Measurements from ENCODE around the gene PAK5.
A peak's percentile ranks its signal among the peaks of the same experiment; 100 is the strongest.
"Not testable (repeated sequence)": the region's sequence is repeated elsewhere in the genome, so short reads cannot be mapped to it uniquely, and the experiment has no call there.

Gene PAK5

DNA sequence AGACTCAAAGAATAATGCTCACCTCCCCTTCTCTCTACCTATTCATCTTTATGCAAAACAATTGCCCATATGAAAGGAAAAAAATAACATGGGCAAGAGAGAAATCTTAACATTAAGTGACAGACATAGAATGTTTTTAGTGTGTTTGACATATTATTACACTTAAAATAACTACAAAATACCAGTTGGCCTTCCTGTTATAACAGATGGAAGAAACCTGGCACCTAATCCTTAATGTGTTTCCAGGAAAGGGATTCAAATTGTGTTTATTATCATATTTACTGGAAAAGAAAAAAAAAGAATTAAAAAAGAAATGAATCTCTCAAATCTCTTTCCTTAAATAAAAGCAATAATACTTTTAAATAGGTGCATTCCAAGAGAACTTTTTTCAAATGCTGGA is 165.9 kb downstream of the PAK5 start:
- no peak for DNase-seq

DNA sequence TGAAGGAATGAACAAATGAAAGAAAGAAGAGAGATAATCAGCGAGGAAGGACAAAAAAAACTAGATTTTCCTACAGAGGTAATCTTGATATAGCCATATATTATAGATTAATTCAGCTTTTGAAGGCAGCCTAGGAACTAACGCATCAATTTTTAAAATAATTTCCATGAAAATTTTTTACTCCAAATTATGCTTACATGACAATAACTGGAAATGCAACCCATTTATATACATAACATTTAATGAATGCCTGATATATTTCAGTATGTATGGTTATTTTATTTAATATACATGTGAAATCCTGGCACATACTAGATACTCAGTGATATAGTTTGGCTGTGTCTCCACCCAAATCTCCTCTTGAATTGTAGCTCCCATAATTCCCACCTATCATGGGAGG is 166.8 kb downstream of the PAK5 start:
- DNase-seq, result no peak

DNA sequence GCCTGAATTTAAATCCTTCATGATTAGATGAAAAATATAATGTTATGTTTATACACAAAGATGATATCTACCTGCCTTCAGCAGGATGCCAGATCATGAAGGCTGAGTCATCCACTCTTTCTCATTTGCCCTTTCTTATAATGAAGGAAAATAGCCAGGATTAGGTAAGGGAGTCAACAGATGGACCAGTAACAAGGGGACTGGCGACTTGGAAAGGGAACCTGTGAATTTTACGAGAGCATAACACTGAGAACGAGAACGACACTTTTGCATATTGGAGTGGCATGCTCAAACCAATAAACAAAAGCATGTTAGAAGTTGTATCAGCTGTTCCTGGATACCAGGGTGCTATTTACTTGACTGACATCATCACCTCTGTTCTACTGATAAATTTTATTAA is 170.5 kb downstream of the PAK5 start:
- DNase-seq, result no peak

DNA sequence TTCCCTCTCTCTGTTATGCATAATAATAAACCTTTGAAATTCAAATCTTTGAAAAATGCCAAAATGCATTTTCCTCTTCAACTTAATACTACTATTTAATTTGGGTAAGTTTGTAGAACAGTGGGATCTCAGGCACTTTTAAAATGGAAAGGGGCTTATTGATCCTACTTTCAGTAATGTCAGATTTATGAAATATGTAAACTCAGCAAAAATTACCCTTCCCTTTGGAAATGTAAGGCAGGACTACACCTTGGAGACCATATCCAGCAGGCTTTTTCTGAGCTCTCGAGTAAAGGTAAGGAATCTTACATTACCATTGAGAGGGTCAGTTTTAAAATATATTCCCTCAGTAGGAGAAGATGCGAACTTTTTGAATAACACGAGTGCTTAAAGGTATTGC is 175.5 kb downstream of the PAK5 start:
- DNase-seq, result no peak

DNA sequence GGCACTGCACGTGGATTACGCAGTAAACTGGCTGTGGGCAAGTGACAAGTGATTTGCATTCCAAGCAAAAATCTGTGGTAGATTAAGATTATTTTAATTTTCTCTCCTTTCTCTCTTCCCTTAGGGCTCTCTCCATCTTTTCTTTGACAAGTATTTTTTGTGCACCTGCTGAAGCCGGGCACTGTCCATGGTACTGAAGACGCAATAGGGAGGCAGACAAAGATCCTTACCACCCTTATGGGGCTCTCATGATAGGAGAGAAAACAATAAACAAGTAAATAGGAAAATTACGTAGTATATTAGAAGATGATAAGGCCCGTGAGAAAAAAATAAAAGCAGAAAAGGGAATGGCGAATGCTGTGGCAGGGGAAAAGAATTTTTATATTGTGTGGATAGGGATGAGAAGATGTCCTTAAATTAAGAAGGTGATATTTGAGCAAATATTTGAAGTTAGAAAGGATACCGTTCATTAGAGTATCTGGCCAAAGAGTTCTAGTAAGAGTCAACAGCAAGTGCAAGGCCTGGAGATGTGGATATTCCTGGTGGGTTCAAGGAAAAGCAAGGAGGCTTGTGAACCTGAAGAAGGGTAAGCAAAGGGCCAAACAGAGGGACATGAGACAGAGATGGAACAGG is 178.5 kb downstream of the PAK5 start:
- no peak for DNase-seq

DNA sequence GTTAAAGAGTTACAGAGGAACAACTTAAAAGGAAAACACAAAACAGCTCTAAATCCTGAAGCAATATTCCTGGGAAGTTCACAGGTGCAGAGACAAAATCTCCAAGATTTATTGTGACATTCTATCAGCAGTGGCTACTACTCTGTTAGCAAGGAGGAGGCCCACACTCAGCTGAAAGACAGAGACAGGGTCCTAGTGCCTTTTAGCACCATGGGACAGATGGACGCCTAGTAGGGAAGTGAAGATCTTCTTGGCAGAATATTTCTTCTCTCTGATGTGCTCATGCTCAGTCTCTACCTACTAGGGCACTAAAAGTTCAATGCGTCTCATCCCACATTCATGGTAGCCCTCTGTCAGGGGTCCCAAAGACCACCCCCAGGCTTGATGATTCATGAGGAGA is 191.1 kb downstream of the PAK5 start:
- DNase-seq, result no peak

DNA sequence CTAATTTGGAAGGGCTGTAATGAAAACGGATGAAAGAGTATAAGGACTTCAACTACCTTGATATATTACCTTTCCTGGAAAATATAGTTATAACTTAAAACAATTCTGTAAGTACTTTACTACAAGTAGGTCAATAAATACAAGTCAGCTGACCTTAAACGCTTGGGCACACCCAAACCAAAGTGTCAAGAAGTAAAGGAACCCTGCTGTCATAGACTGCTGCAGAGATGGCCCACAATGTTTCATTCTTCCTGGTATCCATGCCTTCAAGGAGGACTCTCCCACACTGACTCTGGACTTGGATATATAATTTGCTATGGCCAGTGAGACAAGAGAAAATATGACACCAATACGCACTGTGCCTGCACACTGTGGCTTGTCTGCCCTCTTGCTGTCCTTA is 192.5 kb downstream of the PAK5 start:
- no peak for DNase-seq

DNA sequence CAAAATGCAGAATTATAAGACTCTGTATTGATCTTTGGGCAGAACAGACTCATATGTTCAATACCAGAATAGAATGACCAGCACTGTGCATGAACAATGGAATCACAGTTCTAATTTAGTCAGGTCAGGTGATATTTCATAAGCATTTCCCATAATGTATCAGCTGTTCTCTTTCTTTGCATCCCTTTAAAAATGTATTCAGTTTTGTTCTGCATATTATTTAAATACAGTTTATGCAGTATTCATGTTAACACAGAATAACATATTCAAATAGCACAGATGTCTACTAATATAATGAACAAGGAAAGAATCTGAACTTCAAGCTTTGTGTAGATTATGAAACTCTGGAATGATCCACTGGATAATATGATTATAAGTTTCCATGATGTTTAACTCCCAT is 196.0 kb downstream of the PAK5 start:
- DNase-seq, result no peak

DNA sequence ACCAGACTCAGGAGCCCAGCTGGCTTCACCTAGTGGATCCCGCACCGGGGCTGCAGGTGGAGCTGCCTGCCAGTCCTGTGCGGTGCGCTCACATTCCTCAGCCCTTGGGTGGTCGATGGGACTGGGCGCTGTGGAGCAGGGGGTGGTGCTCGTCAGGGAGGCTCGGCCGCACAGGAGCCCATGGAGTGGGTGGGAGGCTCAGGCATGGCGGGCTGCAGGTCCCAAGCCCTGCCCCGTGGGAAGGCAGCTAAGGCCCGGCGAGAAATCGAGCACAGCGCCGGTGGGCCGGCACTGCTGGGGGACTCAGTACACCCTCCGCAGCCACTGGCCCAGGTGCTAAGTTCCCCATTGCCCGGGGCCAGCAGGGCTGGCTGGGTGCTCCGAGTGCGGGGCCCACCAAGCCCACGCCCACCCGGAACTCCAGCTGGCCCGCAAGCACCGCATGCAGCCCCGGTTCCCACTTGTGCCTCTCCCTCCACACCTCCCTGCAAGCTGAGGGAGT is 197.3 kb downstream of the PAK5 start:
- not testable (repeated sequence) for DNase-seq

DNA sequence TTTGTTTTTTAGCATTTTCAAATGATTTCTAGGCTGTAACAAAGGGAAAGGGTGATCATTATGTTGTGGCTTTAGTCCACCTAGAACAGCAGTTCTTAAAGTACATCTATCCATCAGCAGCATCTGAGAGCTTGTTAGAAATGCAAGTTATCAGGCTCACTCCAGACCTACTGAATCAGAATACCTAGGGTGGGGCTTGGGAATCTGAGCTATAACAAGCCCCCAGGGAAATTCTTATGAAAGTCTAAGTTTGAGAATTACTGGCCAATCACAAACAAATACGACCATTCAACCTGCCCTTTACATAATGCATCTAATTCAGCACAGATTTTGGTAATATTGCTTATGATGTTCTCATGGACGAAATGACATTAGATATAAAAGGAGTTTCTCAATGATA is 201.0 kb downstream of the PAK5 start:
- DNase-seq, result no peak

DNA sequence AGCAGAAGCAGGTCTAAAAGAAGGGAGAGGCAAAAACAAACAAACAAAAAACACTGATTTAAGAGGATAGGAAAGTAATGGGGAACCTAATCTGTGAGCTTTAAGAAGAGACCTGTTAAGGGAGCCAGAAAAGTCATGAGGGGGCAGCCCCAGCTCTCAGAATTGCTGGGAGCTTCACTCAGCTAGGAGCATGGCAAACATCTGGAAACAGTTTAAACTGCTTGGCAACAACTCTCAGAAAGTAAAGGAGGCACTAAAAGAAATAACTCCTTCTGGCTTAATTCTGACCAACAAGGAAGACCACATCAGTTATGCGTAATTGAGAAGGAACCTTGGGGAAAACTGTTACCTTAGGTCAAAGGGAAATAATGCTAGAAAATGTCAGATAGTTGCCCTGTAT is 203.1 kb downstream of the PAK5 start:
- no peak for DNase-seq

DNA sequence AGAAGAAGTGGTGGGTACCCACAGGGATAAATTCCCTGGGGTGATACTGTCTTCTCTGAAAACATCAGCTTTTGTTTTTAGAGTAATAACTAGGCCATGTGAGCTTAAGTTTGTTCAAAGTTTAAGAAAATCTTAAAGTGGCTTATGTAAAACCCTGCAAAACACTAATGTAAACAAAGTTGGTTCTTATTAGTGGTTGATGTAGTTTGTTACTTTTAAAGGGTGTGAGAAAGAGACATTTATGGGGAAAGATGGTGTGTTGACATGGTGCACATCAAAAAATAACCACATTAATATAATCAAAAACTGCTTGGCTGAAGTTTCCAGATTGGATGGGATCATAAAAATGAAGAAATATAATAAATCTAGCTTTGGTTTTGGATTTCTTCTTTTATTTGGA is 204.5 kb downstream of the PAK5 start:
- no peak for DNase-seq

DNA sequence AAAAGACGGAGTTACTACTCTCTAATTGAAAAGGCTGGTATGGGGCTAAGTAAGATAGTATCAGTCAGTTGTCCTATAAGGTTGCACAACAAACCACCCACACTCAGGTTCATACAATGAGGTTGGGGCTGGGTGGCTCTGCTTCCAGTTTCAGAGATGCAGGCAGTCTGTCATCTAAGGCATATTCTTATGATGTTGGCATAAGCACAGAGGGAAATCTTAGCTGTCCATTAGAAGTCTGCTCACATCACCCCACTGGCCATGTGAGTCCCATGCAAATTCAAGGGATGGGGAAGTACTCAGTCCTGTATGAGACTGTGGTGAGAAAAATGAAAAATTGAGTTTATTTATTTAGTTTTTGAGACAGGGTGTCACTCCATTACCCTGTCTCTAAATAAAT is 205.9 kb downstream of the PAK5 start:
- DNase-seq, result no peak

DNA sequence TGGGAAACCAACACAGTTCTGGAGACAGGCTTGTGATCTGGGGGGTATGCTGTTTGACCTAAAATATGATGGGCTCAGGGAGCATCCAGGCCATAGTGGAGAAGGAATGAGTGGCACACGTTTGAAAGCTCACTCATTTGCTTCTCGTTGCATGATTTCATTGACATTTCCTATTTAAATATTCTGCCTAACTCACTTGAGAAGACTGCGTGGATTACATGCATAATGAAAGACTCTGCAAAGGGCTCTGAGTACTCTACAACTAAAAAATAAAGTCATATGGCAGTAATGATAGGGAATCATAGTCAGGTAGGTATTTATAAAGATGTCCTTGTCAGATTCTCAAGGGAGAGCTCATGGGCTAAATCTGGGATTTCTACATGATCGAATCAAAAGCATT is 206.6 kb downstream of the PAK5 start:
- DNase-seq, result no peak

DNA sequence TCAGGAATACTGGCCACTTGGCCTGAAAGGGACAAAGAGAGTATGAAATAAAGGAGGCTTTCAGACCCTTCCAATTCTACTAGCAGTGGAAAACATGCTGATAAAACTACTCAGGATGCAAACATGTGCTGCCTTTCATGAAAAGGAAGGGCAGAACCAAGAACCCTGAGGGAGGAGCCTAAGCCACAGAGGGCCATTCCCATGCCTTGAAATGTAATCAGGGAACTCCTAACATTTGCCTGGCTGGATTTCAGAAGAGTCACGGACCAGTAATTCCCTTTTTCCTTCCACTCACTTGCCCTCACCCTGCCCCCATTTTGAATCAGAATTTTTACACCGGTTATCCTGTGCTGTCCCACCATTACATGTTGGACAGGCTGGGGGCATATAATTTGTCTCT is 208.3 kb downstream of the PAK5 start:
- DNase-seq, result no peak

DNA sequence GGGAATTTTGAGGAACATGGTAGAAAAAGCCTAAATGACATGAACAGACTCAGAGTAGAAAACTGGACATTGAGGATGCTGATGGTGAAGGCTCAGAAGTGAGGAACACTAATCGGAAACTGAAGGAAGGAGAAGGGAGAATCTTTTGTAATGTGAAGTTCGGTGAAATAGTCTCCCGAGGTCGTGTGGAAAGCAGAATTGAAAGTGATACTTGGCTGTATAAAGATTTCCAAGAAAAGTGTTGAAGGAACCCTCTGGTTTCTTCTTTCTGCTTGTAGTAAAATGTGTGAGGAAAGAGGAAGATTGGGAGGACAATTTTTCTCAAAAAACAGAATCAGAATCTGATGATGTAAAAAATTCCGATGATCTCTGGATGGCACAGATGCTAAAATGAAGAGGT is 209.0 kb downstream of the PAK5 start:
- DNase-seq, result no peak

DNA sequence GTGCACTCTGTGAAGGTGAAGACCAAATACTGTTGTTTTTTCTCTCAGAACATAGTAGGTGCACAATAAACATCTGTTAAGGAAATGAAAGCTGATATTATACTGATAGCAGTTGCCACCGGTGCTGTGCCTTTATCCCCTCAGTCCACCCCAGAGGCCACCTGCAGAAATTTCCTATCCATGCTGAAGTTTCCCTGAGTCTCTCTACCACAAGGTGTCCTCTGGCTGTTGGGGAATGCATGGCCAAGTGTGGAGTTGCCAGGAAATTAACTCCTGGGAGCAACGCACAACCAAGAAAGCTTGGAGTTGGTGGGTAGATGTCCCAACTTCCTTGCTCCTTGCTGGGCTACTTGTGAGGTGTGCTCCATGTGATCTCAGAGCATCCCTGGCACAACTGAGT is 210.3 kb downstream of the PAK5 start:
- DNase-seq, result no peak

DNA sequence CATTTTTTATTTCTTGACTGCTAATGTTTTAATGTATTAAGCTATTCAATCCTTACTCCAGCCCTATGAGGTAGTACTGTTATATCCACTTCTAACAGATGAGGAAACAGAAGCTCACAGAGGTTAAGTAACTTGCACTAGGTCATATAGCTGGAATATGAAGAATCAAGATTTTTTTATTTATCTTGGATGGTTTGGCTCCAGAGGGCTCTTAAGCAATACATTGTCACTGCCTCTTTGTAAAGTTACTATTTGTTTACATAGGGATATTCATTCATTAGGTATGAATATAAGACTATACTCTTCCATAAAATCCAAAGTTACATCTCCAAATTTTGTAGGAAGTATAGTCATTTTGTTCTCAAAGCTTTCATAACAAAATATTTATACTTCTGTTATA is 210.7 kb downstream of the PAK5 start:
- no peak for DNase-seq

DNA sequence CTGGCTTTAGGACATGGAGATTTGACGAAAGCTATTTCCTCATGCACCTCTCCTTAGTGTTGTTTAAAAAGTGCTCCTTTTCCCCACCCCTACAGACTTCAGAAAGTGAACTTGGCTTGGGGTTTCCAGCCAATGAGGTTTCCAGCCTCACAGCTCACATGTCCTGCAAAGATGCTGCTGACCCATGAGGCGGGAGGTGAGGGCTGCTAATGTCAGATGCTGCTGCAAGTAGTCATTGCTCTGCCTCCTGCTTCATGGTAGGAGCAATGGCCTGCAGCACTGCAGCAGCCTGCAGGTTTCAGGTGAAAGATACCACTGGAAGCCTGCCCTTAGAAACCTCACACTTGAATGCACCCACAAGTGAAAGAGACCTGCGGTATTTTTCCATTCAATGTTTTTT is 211.7 kb downstream of the PAK5 start:
- DNase-seq, result no peak

DNA sequence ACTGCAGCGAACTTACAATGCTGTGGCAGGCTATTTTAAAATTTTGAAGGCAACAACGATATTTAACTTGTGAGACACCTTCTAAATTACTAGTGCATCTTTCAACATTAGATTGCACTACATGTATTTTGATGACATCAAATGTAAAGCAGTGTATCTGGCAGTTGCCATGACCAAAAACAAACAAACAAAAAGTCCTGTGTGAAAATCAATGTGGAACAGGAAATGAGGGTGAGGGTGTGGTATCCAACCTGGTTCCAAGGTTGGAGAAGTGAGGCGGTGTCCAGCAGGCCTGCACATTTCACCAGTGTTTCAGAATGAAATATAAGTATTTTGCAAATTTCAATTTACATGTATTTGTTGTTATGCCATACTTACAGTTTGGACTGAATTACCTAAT is 212.5 kb downstream of the PAK5 start:
- no peak for DNase-seq

DNA sequence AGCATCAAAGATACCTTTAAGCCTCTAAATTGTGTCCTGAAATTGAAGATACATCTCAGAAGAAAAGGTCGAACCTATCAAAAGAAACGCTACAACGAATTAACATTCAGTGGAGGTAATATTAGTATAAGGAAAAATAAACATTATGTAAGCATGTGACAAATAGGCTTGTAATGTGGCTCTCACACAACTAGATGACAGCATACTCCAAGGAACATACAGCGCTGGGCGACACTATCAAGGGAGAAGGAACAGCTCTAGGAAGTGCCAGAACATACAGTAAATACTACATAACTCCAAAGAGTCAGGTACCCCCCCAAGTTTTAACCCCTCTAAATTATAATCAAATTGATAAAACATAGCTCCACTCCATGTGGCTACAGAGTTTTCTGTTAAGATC is 220.9 kb downstream of the PAK5 start:
- no peak for DNase-seq

DNA sequence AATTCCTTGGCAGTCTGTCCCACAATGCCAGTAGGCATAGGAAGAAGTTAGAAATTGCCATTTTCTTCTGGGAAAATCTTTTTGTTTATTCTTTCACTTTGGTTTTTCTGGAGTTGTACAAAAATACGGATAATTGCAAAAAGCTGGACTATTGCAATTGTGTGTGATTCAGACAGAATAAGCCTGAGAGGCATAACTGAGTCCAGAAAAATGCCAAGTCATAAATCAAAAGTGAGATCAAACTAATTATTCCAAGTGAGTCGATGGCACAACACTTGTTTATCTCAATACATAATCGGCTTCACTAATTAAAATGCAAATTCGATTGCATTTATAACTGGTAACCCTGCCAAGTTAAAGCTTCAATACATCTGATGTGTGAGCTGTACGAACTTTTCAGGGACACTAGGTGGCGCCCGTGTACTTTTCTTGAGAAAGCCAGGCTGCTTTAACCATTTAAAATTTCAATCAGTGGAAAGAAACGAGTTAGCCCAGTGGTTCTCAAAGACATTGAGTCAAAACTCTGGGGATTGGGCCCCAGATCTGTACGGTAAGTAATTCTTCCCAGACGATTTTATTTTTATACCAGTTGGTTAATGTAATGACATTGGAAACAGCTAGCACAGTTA is 221.9 kb downstream of the PAK5 start:
- DNase-seq, result peak; percentile 7

DNA sequence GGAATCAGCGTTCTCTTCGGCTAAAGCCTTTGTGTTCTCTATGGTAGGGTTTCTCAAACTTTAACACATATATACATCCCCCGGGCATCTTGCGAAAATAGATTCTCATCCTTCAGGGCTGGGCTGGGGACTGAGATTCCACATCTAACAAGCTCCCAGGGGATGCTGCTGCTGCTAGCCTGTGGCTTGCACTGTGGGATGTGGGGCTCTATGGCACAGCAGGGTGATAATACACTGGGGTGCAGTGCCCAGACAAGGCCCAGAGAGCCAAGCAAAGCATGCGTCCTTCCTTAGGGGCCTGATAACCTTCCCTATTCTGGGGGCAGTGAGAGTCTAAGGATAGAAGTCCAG is 222.4 kb downstream of the PAK5 start:
- no peak for DNase-seq

DNA sequence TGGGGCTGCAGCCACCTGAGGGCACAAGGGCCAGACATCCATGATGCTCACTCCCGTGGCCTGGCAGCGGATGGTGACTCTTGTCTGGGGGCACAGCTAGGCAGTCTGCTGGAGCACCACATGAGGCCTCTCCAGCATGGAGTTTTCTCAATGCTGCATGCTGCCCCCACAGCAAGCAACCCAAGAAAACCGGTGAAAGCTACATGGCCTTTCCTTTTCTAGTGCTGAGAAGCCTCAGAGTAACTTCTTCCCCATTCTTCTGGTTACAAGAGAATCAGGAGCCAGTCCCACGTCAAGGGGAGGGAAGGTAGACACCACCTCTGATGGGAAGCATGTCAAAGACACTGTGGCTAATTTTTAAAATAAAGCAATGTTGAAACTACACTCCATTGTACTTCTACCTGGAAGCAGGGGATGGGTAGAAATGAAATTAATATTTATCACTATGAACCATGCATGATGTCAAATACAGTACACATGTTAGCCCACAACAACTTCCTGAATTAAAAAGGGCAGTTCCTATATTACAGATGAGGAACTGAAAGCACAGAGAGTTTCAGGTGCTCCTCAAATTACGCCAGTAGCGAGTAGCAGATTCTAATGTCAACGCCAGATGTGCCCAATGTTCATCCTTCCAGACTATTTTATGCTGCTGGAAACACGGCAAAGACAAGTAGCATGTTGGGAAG is 223.0 kb downstream of the PAK5 start:
- DNase-seq, result no peak

DNA sequence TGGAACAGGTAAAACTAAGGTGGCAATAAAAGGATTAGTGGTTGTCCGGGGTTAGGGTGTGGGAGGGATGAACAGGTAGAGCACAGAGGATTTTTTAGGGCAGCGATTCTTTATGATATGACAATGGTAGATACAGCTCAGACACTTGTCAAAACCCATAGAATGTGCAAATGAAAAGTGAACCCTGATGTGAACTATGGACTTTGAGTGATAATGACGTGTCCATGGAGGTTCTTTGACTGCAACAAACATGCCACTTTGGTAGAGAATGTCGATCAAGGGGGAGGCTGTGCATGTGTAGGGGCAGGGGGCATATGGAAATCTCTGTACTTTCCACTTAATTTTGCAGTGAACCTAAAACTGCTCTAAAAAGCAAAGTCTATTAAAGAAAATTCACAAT is 223.8 kb downstream of the PAK5 start:
- no peak for DNase-seq

Measured in activated T-cell treated with anti-CD3 and anti-CD28 coated beads for 4 hours (primary cell).